HG03378 (cell line): ENCODE measurements around the gene ARRB2.

ENCODE experiments used
- ATAC-seq: cut with Tn5 transposase; IDR thresholded peaks from one replicate; pipeline ENCODE4 v1.9.1; 2021; ENCODE audit warnings: mild to moderate bottlenecking, moderate library complexity; ENCODE audit not compliant: unreplicated experiment

Gene ARRB2

GRCh38 chr17:4722678-4723240, 12.3 kb downstream of the ARRB2 start:
- no peak for ATAC-seq

DNA sequence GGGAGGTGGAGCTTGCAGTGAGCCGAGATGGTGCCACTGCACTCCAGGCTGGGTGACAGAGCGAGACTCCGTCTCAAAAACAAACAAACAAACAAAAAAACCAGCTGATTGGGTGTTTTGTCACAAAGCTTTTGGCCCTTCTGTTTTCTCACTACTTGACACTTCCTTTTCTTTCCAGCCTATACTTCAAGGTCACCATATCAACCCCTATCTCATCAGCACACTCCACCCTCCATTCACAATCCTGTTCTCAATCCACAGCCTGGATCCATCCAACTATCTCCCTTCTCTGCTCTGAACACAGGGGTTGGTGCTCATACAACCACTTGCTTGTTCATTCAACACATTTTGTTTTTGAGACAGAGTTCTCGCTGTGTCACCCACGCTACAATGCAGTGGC, 14.2 kb downstream of the ARRB2 start:
- ATAC-seq = no peak

- ATAC-seq = no peak
Observed at GRCh38 chr17:4725646-4726310, 15.3 kb downstream of the ARRB2 start.

DNA sequence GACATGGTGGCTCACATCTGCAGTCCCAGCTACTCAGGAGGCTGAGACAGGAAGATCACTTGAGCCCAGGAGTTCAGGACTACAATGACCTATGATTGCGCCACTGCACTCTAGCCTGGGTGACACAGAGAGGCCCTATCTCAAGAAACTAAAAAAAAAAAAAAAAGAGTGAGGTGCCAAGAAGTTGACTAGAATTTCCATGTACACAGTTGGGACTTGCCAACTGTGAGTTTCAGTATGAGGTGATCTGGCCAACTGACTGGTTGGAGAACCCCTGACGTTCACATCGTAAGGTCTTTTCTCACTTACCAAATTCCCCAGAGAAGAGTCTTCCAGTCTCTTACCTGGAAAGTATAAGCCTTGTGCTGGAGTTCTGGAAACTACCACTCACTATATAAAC, 17.7 kb downstream of the ARRB2 start:
- no peak for ATAC-seq

DNA sequence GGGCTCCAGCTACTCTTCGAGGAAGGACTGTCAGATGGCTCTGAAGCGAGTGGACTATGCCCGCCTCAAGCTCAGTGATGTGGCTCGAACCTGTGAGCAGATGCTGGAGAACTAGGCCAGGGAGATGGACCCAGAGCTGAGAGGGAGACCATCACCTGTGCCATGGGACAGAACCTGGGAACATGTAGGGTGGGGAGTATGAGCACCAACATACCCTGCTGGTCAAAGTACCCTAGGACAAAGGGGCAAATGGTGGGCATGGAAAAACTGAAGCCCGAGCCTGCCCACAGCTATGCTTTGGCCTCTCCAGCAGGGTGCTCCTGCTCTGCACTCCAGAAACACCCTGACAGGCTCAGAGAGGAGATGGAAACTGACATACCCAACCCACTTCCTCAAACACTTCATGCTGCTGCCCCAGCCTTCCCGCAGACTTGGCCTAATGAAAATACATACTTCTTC, 22.7 kb downstream of the ARRB2 start:
- ATAC-seq = no peak

DNA sequence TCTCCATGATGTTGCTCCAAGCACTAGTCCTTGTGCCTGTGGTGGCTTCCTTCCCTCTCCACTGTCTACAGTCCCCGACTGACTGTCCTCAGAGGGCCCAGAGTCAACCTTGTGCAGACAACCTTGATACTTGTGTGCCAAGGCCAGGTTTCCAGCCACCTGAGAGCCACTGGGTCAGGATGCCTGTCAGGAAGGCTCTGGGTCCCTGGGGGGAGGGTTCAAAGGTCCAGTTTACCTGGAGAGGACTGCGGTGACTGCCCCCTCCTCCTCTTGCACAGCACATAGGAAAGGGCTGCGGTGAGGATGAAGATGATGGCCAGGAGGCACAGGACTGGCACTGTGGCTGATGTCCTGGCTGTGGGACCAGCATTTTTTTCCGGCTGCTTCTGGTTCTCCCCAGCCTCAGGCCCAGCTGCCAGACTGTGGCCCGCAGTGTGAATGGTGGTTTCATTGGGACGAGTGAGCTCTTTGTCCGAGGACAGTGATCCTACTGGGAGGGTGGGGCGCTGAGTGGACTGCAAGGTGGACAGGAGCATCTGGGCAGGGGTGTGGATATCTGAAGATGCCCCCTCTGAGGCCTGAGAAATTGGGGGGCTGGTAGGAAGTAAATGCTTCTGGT, 24.5 kb downstream of the ARRB2 start:
- ATAC-seq = no peak

- no peak for ATAC-seq
Observed at GRCh38 chr17:4735876-4736651, 25.6 kb downstream of the ARRB2 start.

DNA sequence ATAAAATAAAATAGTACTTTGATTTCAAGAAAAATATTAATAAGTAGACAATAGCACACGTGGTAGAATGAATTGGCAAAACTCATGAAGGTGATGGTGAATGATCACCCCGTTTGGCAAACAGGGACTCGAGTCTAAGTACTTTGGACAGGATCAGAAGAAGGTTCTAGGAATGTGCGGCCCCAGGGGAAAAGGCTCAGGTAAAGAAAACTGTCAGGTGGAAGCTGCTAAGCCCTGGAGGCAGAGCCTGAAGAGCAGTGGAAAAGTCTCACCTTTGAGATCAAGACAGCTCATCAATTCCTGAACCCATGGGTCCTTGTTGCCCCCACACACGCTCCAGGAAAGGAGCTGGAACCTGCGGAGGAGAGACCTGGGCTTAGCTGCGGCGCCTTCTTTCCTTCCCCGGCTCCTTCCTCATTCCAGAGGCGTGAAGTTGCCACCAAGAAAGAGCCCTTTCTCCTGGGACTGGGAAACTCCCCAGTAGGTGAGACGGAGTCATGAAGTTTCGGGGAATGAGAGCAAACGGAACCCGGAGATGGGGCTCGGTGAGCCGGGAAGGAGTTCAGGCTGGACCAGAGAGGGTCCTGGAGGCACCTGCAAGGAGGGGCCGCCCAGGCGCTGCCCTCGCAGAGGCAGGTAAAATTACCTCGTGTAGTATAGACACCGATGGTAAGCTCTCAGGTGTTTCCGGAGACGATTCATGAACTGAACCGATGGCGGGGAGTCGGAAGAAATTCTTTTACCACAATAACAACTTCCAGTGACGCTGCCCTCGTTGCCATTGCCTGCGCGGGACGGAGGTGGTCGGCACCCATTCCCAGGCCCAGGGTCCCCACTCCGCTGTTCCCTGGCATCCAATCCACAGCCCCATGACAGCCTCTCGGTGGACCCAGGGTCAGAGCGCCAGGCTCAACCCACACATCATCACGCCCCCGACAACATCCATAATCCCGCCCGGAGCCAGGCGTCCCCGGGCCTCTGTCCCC, 28.0 kb downstream of the ARRB2 start:
- no peak for ATAC-seq

DNA sequence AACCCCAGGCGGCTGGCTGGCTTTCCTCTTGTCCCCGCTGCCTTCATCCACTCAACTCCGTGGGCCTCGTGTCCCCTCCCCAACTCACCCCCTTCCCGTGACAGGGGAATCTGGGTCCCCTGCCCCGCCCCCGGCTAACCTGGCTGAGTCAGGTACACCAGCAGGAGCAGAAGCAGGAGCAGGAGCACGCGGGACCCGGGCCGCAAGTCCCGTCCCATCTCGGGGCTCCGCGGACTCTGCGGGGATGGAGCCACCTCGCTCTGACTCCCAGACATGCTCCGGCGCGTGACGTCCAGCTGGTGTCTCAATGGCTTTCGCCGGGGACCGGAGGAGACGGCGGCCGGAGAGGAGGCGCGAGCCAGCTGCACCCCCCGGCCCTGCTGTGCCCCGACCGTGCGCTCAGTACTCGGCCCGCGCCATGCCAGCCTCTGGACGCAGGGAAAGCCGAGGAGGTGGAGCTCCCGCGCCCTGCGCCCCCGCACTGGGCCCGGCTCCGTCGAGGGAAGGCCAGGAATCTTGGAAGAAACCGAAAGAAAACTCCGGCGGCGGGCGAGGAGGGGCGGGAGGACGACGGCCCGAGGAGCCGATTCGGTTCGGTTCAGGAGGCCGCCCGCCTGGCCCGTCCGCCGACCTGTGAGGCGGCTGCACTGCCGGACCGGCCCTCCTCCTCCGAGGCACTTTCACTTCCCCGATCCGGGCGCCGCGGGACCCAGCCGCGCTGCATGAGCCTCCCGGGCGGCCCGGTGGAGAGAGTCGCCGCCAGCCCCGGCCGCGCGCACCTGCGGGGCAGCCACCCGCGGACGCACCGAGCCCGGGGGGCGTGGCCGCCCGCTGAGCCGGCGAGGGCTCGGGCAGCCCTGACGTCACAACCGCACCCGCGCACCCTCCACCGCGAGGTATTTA, 28.9 kb downstream of the ARRB2 start, which contains the start of the genes CXCL16 and ZMYND15:
Gene CXCL16 (minus strand): TSS at position 807 of the 903 bp plus-strand sequence. CDS start 589 bp downstream, at position 218.
Gene ZMYND15 (plus strand): TSS at position 712 of the 903 bp plus-strand sequence. CDS start 716 bp downstream, outside the sequence.
- ATAC-seq = no peak

GRCh38 chr17:4740025-4740351, 29.6 kb downstream of the ARRB2 start:
- ATAC-seq = no peak

DNA sequence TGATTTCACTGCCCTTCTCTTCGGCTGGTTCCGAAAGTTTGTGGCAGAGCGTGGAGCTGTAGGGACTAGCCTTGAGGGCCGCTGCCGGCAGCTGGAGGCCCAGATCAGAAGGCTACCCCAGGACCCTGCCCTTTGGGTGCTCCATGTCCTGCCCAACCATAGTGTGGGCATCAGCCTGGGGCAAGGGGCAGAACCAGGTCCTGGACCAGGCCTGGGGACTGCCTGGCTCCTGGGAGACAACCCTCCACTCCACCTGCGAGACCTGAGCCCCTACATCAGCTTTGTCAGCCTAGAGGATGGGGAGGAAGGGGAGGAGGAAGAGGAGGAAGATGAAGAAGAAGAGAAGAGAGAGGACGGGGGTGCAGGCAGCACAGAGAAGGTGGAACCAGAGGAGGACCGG, 30.2 kb downstream of the ARRB2 start:
- no peak for ATAC-seq

GRCh38 chr17:4741544-4741943, 31.1 kb downstream of the ARRB2 start:
- ATAC-seq = no peak

DNA sequence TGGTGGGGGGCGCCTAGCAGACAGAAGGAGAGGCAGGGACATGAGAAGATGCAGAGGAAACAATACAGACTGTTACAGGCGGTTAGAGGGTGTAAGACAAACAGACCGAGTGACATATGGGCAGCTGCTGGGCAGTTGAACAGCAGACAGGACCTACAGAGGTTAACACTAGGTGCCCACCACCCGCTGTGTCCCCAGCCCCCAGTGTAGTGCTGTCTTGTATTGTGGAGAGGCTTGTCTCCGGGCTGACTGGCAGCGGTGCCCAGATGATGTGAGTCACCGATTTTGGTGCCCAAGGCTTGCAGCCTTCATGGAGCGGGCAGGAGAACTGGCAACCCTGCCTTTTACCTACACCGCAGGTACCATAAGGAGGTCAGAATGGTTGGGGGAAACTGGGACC, 31.7 kb downstream of the ARRB2 start:
- ATAC-seq = no peak

- ATAC-seq = no peak
Observed at GRCh38 chr17:4742629-4743028, 32.2 kb downstream of the ARRB2 start.

GRCh38 chr17:4743216-4743615, 32.8 kb downstream of the ARRB2 start:
- no peak for ATAC-seq

DNA sequence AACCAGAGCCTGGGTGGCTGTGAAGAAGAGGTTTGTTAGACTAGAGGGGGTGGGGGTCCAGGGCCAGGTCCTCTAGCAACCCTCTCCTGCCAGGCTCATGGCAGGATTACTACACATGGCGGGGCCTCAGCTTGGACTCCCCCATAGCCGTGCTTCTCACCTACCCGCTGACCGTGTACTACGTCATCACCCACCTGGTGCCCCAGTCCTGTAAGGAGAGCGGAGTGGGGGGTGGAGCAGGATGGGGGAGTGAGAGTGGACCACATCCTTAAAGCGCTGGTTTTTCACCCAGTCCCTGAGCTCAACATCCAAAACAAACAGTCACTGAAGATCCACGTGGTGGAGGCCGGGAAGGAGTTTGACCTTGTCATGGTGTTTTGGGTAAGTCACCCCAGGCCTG, 33.5 kb downstream of the ARRB2 start:
- ATAC-seq = no peak

DNA sequence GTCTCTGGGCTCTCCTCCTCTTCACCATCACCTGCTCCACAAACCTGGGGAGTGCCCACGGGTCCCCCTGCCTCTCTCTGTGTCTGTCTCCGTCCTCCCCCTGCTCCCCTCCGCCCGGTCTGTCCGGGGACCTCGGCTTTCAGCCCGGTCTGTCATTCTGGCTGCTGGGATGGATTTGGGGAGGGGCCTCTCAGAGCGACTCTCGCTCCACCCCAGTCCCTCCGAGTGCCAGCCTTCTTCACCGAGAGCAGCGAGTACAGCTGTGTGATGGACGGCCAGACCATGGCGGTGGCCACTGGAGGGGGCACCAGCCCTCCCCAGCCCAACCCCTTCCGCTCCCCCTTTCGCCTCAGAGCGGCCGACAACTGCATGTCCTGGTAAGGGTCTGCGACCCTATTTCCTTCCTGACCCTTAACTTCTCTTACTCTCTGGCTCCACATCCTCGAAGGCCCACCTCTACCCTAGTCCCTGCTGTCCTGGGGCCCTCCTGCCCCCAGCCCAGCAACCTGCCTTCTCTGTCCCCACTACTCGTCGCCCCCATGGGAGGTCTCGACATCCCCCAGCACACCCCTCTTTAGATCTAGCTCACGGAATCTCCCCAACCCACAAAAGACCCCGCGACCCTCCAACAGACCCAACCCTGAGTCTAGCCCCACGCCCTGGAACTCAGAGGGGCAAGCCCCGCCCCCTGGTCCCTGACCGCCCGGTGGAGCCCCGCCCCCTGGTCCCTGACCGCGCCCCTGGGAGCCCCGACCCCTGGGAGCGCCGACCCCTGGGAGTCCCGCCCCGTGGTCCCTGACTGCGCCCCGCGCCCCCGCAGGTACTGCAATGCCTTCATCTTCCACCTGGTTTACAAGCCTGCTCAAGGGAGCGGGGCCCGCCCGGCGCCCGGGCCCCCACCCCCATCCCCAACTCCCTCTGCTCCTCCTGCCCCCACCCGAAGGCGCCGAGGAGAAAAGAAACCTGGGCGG, 34.9 kb downstream of the ARRB2 start:
- no peak for ATAC-seq

DNA sequence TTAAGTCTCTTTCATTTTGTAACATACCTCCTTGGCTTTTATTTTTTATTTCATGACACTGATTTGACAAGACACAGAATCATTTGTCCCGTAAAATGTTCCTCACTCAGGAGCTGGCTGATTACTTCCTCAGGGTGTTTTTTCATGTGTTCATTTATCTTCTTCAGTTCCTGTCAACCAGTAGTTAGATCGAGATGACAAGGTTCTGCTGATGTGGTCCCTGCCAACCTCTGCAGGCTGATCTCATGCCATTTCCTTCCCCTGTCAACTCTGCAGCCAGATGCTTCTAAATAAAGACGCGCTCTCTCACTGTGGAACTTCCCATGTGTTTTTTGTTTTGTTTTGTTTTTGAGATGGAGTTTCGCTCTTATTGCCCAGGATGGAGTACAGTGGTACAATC, 37.4 kb downstream of the ARRB2 start:
- no peak for ATAC-seq
